GM12875 (cell line): ENCODE data around the gene CIPC.

Experiments
- H3K4me3 ChIP-seq: one replicate; pipeline ENCODE4 v1.5.1; 2011; ENCODE audit warnings: low read depth, low read length, control low read depth
- TF ChIP-seq, protein P1 (sequence below): IDR thresholded peaks from 2 replicates; pipeline ENCODE4 v1.5.1; 2011; ENCODE audit warnings: low read depth, mild to moderate bottlenecking, control low read depth, inconsistent platforms, low read length, moderate library complexity, borderline replicate concordance; ENCODE audit not compliant: insufficient read depth

Gene CIPC

GRCh38 chr14:77086017-77086727 is 11.9 kb upstream of the CIPC start:
- no peak overlapping the region for H3K4me3 ChIP-seq
- TF ChIP-seq, protein P1, sequence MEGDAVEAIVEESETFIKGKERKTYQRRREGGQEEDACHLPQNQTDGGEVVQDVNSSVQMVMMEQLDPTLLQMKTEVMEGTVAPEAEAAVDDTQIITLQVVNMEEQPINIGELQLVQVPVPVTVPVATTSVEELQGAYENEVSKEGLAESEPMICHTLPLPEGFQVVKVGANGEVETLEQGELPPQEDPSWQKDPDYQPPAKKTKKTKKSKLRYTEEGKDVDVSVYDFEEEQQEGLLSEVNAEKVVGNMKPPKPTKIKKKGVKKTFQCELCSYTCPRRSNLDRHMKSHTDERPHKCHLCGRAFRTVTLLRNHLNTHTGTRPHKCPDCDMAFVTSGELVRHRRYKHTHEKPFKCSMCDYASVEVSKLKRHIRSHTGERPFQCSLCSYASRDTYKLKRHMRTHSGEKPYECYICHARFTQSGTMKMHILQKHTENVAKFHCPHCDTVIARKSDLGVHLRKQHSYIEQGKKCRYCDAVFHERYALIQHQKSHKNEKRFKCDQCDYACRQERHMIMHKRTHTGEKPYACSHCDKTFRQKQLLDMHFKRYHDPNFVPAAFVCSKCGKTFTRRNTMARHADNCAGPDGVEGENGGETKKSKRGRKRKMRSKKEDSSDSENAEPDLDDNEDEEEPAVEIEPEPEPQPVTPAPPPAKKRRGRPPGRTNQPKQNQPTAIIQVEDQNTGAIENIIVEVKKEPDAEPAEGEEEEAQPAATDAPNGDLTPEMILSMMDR, result no peak

GRCh38 chr14:77086951-77087350 is 11.1 kb upstream of the CIPC start:
- TF ChIP-seq, protein P1, result no peak

GRCh38 chr14:77087631-77088030 is 10.4 kb upstream of the CIPC start:
- TF ChIP-seq, protein P1, result no peak
- H3K4me3 ChIP-seq, result no peak overlapping the region

More at GRCh38 chr14:77086951-77087350, 11.1 kb upstream of the CIPC start:
- no peak overlapping the region for H3K4me3 ChIP-seq

DNA sequence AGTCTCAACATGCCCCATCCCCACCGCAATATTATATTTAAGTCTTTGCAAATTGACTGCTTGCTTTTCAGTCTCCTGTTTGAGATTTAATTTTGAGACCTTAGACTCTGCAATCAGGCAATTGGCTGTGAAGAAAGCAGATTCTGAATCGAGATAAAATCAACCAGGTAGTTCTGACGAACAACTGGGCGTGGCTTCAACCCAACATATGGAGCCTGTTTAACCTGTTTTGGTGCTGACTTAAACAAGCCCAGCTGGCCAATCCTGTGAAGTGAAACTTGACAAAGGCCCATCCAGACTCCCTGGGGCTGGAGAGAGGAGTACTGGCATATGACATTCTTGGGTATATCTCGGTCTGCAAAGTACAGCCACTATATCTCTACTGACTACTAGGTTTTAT is 9.8 kb upstream of the CIPC start:
- H3K4me3 ChIP-seq, result no peak overlapping the region

DNA sequence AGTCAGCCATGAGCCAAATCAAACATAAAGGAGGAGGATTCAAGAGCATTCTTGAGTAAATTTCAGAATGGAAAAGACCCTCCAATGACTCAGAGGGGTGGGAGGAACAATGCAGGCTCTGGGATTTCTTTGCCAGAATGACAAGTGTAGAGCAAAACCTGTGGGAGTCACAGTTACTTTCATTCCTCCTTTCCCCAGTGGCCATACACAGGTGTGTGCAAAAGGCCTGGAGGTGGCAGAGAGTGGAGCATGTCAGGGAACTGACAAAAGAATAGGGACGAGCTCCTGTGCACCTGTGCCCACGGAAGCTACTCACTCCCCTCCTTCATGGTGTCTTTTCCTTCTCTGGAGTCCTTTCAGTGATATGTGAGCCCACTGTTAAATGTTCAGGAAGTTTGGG is 9.4 kb upstream of the CIPC start:
- TF ChIP-seq, protein P1, result no peak
- no peak overlapping the region for H3K4me3 ChIP-seq

More for the DNA sequence above, 9.8 kb upstream of the CIPC start:
- TF ChIP-seq, protein P1, result no peak

GRCh38 chr14:77091518-77091917 is 6.5 kb upstream of the CIPC start:
- H3K4me3 ChIP-seq, result no peak overlapping the region
- TF ChIP-seq, protein P1, result no peak

- no peak overlapping the region for H3K4me3 ChIP-seq
- TF ChIP-seq, protein P1, result no peak
These were observed 5.4 kb upstream of the CIPC start for GRCh38 chr14:77092676-77093075.
